ENCODE measurements around the gene EML4. TPM values are rescaled to one million over a fixed set of nuclear protein-coding genes. Genes with fewer than 3 reads are reported as not detected.

The EML4 gene
- total and polyA plus RNA-seq, 10 donors, result 25.4 to 176 (median 88.2) TPM

DNA sequence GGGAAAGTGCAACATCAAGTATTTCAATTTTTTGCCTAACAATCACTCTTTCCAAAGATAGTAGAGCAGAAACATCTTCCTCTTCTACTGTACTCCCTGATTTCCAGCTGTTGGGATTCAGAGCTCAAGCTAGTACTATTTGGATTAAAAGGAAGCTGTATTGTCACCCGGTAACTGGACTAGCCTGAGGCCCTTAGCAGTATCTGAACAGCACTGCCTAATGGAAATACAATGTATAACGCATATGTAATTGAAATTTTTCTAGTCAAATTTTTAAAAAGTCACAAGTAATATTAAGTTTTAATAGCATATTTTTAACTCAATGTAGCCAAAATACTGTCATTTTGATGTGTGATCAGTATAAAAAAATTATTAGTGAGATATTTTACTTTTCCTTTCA lies 105.7 kb downstream of the EML4 start:
- 86 to 98% (median 90%) methylated on average over 2 of the region's 2 CpGs for WGBS, 5 donors
- no peaks in the 10 kb centered on the region for H3K9me3 ChIP-seq

DNA sequence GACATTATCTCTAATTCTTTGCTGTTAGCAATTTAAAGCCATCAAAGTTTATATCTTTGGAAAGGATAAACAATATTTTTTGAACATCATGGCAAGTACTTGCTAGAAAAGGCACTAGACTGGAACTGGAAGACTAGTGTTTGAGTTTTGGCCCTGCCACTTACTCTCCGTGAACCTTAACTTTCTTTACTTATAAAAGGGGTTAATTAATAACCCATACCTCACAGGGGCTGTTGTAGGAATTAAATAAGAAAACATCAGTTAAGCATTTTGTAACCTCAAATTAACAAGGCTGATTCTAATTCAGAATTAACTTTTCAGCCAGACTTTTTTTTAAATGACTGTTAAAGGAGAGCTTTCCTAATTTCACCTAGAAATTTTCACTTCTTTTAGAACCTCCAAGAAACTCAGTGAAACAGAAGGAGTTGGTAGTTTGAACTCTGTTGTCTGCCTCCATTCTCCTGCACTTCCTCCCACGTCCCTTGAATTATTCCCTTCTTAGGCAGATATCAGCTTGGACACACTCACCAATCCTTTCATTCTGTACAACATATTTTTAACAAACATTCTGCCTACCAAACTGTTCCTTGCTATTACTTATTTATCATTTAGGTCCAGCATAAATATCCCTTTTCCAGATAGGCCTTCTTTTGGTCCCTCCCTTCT lies 112.4 kb downstream of the EML4 start:
- no peak for DNase-seq
- no peak overlapping the region for H3K4me3 ChIP-seq
- 92 to 96% (median 95%) methylated on average over 2 of the region's 2 CpGs for WGBS, 5 donors
- H3K4me1 ChIP-seq, result peaks cover 0 to 5% (median 0%) of the 10 kb centered on the region in 6 donors
- no peak overlapping the region for H3K27ac ChIP-seq
- TF ChIP-seq POLR2A (IDR thresholded peaks at IDR 0.05), result no peak
- TF ChIP-seq, protein P1, sequence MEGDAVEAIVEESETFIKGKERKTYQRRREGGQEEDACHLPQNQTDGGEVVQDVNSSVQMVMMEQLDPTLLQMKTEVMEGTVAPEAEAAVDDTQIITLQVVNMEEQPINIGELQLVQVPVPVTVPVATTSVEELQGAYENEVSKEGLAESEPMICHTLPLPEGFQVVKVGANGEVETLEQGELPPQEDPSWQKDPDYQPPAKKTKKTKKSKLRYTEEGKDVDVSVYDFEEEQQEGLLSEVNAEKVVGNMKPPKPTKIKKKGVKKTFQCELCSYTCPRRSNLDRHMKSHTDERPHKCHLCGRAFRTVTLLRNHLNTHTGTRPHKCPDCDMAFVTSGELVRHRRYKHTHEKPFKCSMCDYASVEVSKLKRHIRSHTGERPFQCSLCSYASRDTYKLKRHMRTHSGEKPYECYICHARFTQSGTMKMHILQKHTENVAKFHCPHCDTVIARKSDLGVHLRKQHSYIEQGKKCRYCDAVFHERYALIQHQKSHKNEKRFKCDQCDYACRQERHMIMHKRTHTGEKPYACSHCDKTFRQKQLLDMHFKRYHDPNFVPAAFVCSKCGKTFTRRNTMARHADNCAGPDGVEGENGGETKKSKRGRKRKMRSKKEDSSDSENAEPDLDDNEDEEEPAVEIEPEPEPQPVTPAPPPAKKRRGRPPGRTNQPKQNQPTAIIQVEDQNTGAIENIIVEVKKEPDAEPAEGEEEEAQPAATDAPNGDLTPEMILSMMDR (IDR thresholded peaks at IDR 0.05 in 8 of 11, conservative IDR thresholded peaks at IDR 0.05 in 3 of 11), result no peak
- TF ChIP-seq POLR2AphosphoS5 (IDR thresholded peaks at IDR 0.05), result no peak
- H3K27me3 ChIP-seq (replicated peaks in 1 of 7), result no peaks in the 10 kb centered on the region
- H3K9me3 ChIP-seq, result no peaks in the 10 kb centered on the region
- peaks cover 0 to 100% (median 39%) of the 10 kb centered on the region in 6 donors for H3K36me3 ChIP-seq
- intact Hi-C loops (cut with DNase I; ENCODE audit: low total_unique reads), result no loop called here

More for the DNA sequence above, 105.7 kb downstream of the EML4 start:
- Histone ChIP-seq H3K4me1 (peaks cover 0 to 33% (median 3%) of the 10 kb centered on the region in 6 donors), H3K27me3 (replicated peaks in 1 of 7) (no peaks in the 10 kb centered on the region), H3K36me3 (peaks cover 0 to 76% (median 7%) of the 10 kb centered on the region in 6 donors), H3K27ac (peak overlapping the region in 1 of 8 donors; percentile 0), H3K4me3 (no peak overlapping the region)
- no peak for DNase-seq
- no peak for TF ChIP-seq POLR2A (IDR thresholded peaks at IDR 0.05)
- no peak for TF ChIP-seq POLR2AphosphoS5 (IDR thresholded peaks at IDR 0.05)
- TF ChIP-seq, protein P1 (IDR thresholded peaks at IDR 0.05 in 8 of 11, conservative IDR thresholded peaks at IDR 0.05 in 3 of 11), result no peak
- intact Hi-C loops (cut with DNase I; ENCODE audit: low total_unique reads), result no loop called here

DNA sequence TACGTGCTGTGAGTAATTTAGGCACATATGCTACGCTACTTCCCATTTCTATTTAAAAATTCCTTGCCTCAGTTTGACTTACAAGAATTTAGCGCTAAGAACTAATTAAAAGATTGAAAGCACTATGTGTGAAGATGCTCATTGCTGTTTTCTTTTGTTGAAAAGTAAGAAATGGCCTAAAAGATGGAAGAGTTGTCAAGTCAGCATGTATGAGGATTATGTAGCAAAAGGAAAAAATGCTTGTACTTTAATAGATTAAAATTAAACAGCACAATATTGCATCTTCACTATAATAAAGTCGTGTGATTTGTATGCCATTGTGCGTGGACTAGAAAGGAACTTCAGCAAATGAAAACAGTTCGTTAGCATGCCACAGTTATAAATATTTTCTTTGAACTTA lies 114.9 kb downstream of the EML4 start:
- TF ChIP-seq POLR2A (IDR thresholded peaks at IDR 0.05) (no peak), POLR2AphosphoS5 (IDR thresholded peaks at IDR 0.05) (no peak)
- TF ChIP-seq, protein P1 (IDR thresholded peaks at IDR 0.05 in 8 of 11, conservative IDR thresholded peaks at IDR 0.05 in 3 of 11), result no peak
- 91 to 95% (median 92%) methylated on average over 6 of the region's 6 CpGs for WGBS, 5 donors
- H3K27ac ChIP-seq, result no peak overlapping the region
- H3K9me3 ChIP-seq, result no peaks in the 10 kb centered on the region
- no peaks in the 10 kb centered on the region for H3K27me3 ChIP-seq (replicated peaks in 1 of 7)
- H3K4me1 ChIP-seq, result no peaks in the 10 kb centered on the region
- intact Hi-C loops (cut with DNase I; ENCODE audit: low total_unique reads), result no loop called here
- peaks cover 0 to 100% (median 57%) of the 10 kb centered on the region in 6 donors for H3K36me3 ChIP-seq
- H3K4me3 ChIP-seq, result no peak overlapping the region
- DNase-seq, result no peak

DNA sequence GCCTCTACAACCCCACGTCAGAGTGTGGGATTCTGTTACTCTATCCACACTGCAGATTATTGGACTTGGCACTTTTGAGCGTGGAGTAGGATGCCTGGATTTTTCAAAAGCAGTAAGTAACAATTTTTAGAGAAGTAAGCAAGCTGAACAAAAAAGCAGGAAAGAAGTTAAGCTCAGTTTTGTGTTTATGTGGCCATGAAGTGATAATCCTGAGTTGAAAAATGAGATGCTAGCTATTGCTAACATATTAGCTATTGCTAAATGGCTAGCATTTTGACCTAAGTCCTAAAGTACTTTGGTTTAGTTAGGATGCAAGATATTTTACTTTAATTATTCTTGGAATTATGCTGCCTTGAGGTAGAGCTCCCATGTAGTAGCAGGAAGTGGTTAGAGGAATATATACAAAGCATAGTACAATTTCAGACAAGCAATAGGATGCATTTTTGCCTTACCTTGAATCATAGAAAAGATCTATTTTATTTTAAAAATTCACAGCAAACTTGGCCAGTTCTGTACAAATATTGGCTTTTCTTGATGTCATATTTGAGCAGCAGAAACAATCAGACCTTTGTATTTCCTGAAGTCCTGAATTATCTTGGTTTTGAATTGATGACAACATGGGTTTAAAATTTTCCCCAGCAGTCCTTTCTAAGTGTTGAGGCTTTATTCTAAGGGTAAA lies 117.3 kb downstream of the EML4 start:
- no peak for DNase-seq
- peaks cover 0 to 100% (median 59%) of the 10 kb centered on the region in 6 donors for H3K36me3 ChIP-seq

More for the DNA sequence above, 117.3 kb downstream of the EML4 start:
- Histone ChIP-seq H3K4me1 (no peaks in the 10 kb centered on the region), H3K4me3 (no peak overlapping the region), H3K27ac (no peak overlapping the region), H3K27me3 (replicated peaks in 1 of 7) (no peaks in the 10 kb centered on the region), H3K9me3 (no peaks in the 10 kb centered on the region)
- no peak for TF ChIP-seq POLR2A (IDR thresholded peaks at IDR 0.05)
- no peak for TF ChIP-seq POLR2AphosphoS5 (IDR thresholded peaks at IDR 0.05)
- TF ChIP-seq, protein P1 (IDR thresholded peaks at IDR 0.05 in 8 of 11, conservative IDR thresholded peaks at IDR 0.05 in 3 of 11), result no peak
- WGBS, 5 donors, result 97 to 99% (median 97%) methylated on average over 2 of the region's 2 CpGs
- intact Hi-C loops (cut with DNase I; ENCODE audit: low total_unique reads), result no loop called here

All from spleen (tissue), 11 donors.